ENCODE results near the gene TAC4.

GRCh38 chr17:49846938-49847712 is 744 bp downstream of the TAC4 start:
- TF ChIP-seq SMC3 (IDR thresholded peaks at IDR 0.05; ENCODE audit: low read length) (no peak), HNRNPLL (IDR thresholded peaks at IDR 0.05; ENCODE audit: low read depth, low read length, poor library complexity, severe bottlenecking) (no peak), CTCF (CRISPR knock-in tag; IDR thresholded peaks at IDR 0.05) (no peak), BHLHE40 (IDR thresholded peaks at IDR 0.05; ENCODE audit: low read length) (no peak)

Data from HepG2 (cell line).